Measurements from ENCODE around the gene ADAMTS15. TPM values are rescaled to one million over a fixed set of nuclear protein-coding genes. Genes with fewer than 3 reads are reported as not detected.

The ADAMTS15 gene
- total and polyA plus RNA-seq, 2 donors (not counting 3 experiments of a cell fraction or from before 2014, with no cell fraction given), result 0.08 TPM; not detected in 1

GRCh38 chr11:130407978-130408377 is 40.5 kb upstream of the ADAMTS15 start:
- ChIA-PET CTCF (no interaction called here), POLR2A (no interaction called here)
- no peak overlapping the region for H3K9ac ChIP-seq (replicated peaks; ENCODE audit: extremely low read depth, insufficient read depth, low read length)
- FAIRE-seq, result no peak
- no peaks in the 10 kb centered on the region for H3K27me3 ChIP-seq (ENCODE audit: control insufficient read depth in 2 of 2, insufficient read depth in 2 of 2, low read length in 2 of 2)
- no peak overlapping the region for H2AFZ ChIP-seq (ENCODE audit: low read depth, low read length)
- no peak for TF ChIP-seq GATA2 (IDR thresholded peaks at IDR 0.05; ENCODE audit: insufficient read depth, insufficient read length, low read depth, low read length)
- intact Hi-C loops (cut with micrococcal nuclease), result no loop called here
- no peaks in the 10 kb centered on the region for H3K79me2 ChIP-seq (ENCODE audit: control insufficient read depth, insufficient read depth, low read length)
- no peaks in the 10 kb centered on the region for H3K4me1 ChIP-seq (ENCODE audit: control insufficient read depth, extremely low read depth, insufficient read depth, low read length)
- no peak overlapping the region for H3K4me2 ChIP-seq (ENCODE audit: insufficient read depth, low read length)
- H3K27ac ChIP-seq (ENCODE audit: insufficient read depth, low read depth, low read length), result no peak overlapping the region
- dilution Hi-C loops (cut with MboI; ENCODE audit: extremely low pct_ligation_motif_present, low sequenced_read_pairs), result no loop called here
- H4K20me1 ChIP-seq (replicated peaks; ENCODE audit: control insufficient read depth, extremely low read depth, insufficient read depth, low read length), result no peaks in the 10 kb centered on the region
- no peaks in the 10 kb centered on the region for H3K9me3 ChIP-seq (replicated peaks; ENCODE audit: control insufficient read depth, insufficient read depth, low read length)
- no peak overlapping the region for H3K4me3 ChIP-seq (replicated peaks in 1 of 3; ENCODE audit: insufficient read depth in 1 of 3, low read depth in 1 of 3, low read length in 3 of 3)
- H3K36me3 ChIP-seq (ENCODE audit: control insufficient read depth in 2 of 2, extremely low read depth in 1 of 2, insufficient read depth in 2 of 2, low read length in 2 of 2), result no peaks in the 10 kb centered on the region
- BruUV-seq (replicated peaks), result no TSS peak
- no peaks in the 10 kb centered on the region for H3K9me1 ChIP-seq (replicated peaks; ENCODE audit: control insufficient read depth, extremely low read depth, insufficient read depth, low read length)
- DNase-seq (ENCODE audit: low read depth, low spot score), result no peak

GRCh38 chr11:130408401-130408890 is 40.0 kb upstream of the ADAMTS15 start:
- ChIA-PET CTCF (no interaction called here), POLR2A (no interaction called here)
- no peak for FAIRE-seq
- BruUV-seq (replicated peaks), result no TSS peak
- no peak overlapping the region for H3K27ac ChIP-seq (ENCODE audit: insufficient read depth, low read depth, low read length)
- no peaks in the 10 kb centered on the region for H3K9me1 ChIP-seq (replicated peaks; ENCODE audit: control insufficient read depth, extremely low read depth, insufficient read depth, low read length)
- H3K27me3 ChIP-seq (ENCODE audit: control insufficient read depth in 2 of 2, insufficient read depth in 2 of 2, low read length in 2 of 2), result no peaks in the 10 kb centered on the region
- TF ChIP-seq JUN (IDR thresholded peaks at IDR 0.05; ENCODE audit: borderline replicate concordance, insufficient read depth, insufficient read length, low read depth) (no peak), CTCF (IDR thresholded peaks at IDR 0.05; ENCODE audit: extremely low read depth in 1 of 2, insufficient read depth in 1 of 2, low read depth in 1 of 2, low read length in 2 of 2) (no peak), MYC (IDR thresholded peaks at IDR 0.05; ENCODE audit: low read depth, low read length) (no peak), EZH2 (IDR thresholded peaks at IDR 0.05; ENCODE audit: borderline replicate concordance, low read depth, low read length, severe bottlenecking) (no peak), POLR2A (IDR thresholded peaks at IDR 0.05; ENCODE audit: low read depth, low read length) (no peak), FOS (IDR thresholded peaks at IDR 0.05; ENCODE audit: borderline replicate concordance, insufficient read depth, low read length) (no peak)
- no peak overlapping the region for H3K4me3 ChIP-seq (replicated peaks in 1 of 3; ENCODE audit: insufficient read depth in 1 of 3, low read depth in 1 of 3, low read length in 3 of 3)
- no peaks in the 10 kb centered on the region for H3K79me2 ChIP-seq (ENCODE audit: control insufficient read depth, insufficient read depth, low read length)
- intact Hi-C loops (cut with micrococcal nuclease), result no loop called here
- no peak for DNase-seq (ENCODE audit: low read depth, low spot score)
- H3K4me2 ChIP-seq (ENCODE audit: insufficient read depth, low read length), result no peak overlapping the region
- no peaks in the 10 kb centered on the region for H4K20me1 ChIP-seq (replicated peaks; ENCODE audit: control insufficient read depth, extremely low read depth, insufficient read depth, low read length)
- dilution Hi-C loops (cut with MboI; ENCODE audit: extremely low pct_ligation_motif_present, low sequenced_read_pairs), result no loop called here
- no peak overlapping the region for H2AFZ ChIP-seq (ENCODE audit: low read depth, low read length)
- H3K36me3 ChIP-seq (ENCODE audit: control insufficient read depth in 2 of 2, extremely low read depth in 1 of 2, insufficient read depth in 2 of 2, low read length in 2 of 2), result no peaks in the 10 kb centered on the region
- no peak overlapping the region for H3K9ac ChIP-seq (replicated peaks; ENCODE audit: extremely low read depth, insufficient read depth, low read length)
- no peaks in the 10 kb centered on the region for H3K9me3 ChIP-seq (replicated peaks; ENCODE audit: control insufficient read depth, insufficient read depth, low read length)
- H3K4me1 ChIP-seq (ENCODE audit: control insufficient read depth, extremely low read depth, insufficient read depth, low read length), result no peaks in the 10 kb centered on the region

Measured in endothelial cell of umbilical vein (primary cell).